ENCODE measurements around the gene NEO1. TPM values are rescaled to one million over a fixed set of nuclear protein-coding genes. Genes with fewer than 3 reads are reported as not detected.

Gene NEO1
- total and polyA plus RNA-seq, 2 of the 13 experiments (the other 11 are each of a cell fraction or from before 2014, with no cell fraction given) = 8.4 to 11.0 TPM

DNA sequence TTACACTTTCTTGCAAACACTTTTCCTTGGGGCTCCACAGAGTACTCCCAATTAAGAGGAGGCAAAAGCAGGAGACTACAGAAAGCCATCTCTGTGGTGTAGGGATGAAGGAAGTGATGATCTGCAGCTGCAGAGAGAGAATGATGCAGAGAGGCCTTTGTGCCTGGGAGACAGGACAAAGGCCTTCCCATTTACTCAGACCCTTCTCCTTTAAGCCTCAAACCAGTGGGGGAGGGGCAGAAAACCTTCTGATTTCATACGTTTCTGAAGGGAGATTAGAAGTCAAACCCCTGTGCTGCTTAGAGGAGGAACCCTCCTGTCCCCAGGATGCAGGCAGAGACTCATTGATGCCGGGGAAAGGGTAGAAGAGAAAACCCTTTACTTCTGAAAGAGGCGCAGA is 130.8 kb downstream of the NEO1 start:
- Histone ChIP-seq H3K4me3 (replicated peaks in 1 of 3; ENCODE audit: insufficient read depth in 1 of 3, low read depth in 2 of 3, low read length in 3 of 3) (no peak overlapping the region), H2AFZ (ENCODE audit: low read length) (no peak overlapping the region), H3K9ac (ENCODE audit: insufficient read depth, low read depth, low read length) (no peak overlapping the region), H4K20me1 (ENCODE audit: insufficient read depth, low read length) (no peaks in the 10 kb centered on the region), H3K27ac (ENCODE audit: extremely low read length, insufficient read depth, low read length) (no peak overlapping the region), H3K4me1 (ENCODE audit: insufficient read depth, low read length) (no peaks in the 10 kb centered on the region), H3K36me3 (replicated peaks in 1 of 2; ENCODE audit: control insufficient read depth in 1 of 2, insufficient read depth in 2 of 2, low read length in 2 of 2) (0 out of 5 replicates have a peak, but pooled peaks cover 0 to 2% of the 10 kb centered on the region in 2 experiments), H3K27me3 (ENCODE audit: control insufficient read depth in 1 of 2, insufficient read depth in 2 of 2, low read length in 2 of 2) (no peaks in the 10 kb centered on the region), H3K4me2 (ENCODE audit: low read depth, low read length) (no peak overlapping the region), H3K9me3 (ENCODE audit: low read length) (no peaks in the 10 kb centered on the region), H3K79me2 (ENCODE audit: insufficient read depth, low read length) (no peaks in the 10 kb centered on the region)
- no peak for DNase-seq (ENCODE audit: low spot score)
- no peak for ATAC-seq
- ChIA-PET POLR2A (no interaction called here), CTCF (ENCODE audit: low intra/inter-chr PET ratio, low total read pairs) (no interaction called here)
- intact Hi-C loops (cut with micrococcal nuclease; ENCODE audit: unreplicated experiment) (no loop called here), in situ Hi-C loops (cut with HindIII; ENCODE audit: extremely low pct_ligation_motif_present, low pct_unique_long_range_greater_than_20kb) (no loop called here)
- WGBS (ENCODE audit: low lambda C conversion rate) = 96% methylated on average over 3 of the region's 3 CpGs
- FAIRE-seq = no peak
- BruUV-seq (replicated peaks) = no TSS peak
- TF ChIP-seq ZKSCAN8 (CRISPR knock-in tag; IDR thresholded peaks at IDR 0.05; ENCODE audit: borderline replicate concordance) (no peak), ZSCAN25 (CRISPR knock-in tag; IDR thresholded peaks at IDR 0.05) (no peak), ZFP1 (CRISPR knock-in tag; IDR thresholded peaks at IDR 0.05) (no peak), U2AF2 (IDR thresholded peaks at IDR 0.05; ENCODE audit: low read depth, low read length) (no peak), ZNF331 (CRISPR knock-in tag; IDR thresholded peaks at IDR 0.05) (no peak), ZNF777 (CRISPR knock-in tag; IDR thresholded peaks at IDR 0.05) (no peak), SIX4 (CRISPR knock-in tag; IDR thresholded peaks at IDR 0.05) (no peak), KDM4B (CRISPR knock-in tag; IDR thresholded peaks at IDR 0.05) (no peak), ZNF235 (CRISPR knock-in tag; IDR thresholded peaks at IDR 0.05; ENCODE audit: borderline replicate concordance) (no peak), TBL1XR1 (IDR thresholded peaks at IDR 0.05; ENCODE audit: borderline replicate concordance, low read length, partially characterized antibody) (no peak), RARG (CRISPR knock-in tag; IDR thresholded peaks at IDR 0.05; ENCODE audit: low read depth) (no peak), CEBPB (IDR thresholded peaks at IDR 0.05; ENCODE audit: borderline replicate concordance, low read depth, low read length) (no peak)
- TF ChIP-seq, protein P1, sequence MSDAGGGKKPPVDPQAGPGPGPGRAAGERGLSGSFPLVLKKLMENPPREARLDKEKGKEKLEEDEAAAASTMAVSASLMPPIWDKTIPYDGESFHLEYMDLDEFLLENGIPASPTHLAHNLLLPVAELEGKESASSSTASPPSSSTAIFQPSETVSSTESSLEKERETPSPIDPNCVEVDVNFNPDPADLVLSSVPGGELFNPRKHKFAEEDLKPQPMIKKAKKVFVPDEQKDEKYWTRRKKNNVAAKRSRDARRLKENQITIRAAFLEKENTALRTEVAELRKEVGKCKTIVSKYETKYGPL (CRISPR knock-in tag; IDR thresholded peaks at IDR 0.05) = no peak
- TF ChIP-seq, protein P2, sequence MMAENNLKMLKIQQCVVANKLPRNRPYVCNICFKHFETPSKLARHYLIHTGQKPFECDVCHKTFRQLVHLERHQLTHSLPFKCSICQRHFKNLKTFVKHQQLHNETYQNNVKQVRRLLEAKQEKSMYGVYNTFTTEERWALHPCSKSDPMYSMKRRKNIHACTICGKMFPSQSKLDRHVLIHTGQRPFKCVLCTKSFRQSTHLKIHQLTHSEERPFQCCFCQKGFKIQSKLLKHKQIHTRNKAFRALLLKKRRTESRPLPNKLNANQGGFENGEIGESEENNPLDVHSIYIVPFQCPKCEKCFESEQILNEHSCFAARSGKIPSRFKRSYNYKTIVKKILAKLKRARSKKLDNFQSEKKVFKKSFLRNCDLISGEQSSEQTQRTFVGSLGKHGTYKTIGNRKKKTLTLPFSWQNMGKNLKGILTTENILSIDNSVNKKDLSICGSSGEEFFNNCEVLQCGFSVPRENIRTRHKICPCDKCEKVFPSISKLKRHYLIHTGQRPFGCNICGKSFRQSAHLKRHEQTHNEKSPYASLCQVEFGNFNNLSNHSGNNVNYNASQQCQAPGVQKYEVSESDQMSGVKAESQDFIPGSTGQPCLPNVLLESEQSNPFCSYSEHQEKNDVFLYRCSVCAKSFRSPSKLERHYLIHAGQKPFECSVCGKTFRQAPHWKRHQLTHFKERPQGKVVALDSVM (CRISPR knock-in tag; IDR thresholded peaks at IDR 0.05) = no peak
- TF ChIP-seq, protein P3, sequence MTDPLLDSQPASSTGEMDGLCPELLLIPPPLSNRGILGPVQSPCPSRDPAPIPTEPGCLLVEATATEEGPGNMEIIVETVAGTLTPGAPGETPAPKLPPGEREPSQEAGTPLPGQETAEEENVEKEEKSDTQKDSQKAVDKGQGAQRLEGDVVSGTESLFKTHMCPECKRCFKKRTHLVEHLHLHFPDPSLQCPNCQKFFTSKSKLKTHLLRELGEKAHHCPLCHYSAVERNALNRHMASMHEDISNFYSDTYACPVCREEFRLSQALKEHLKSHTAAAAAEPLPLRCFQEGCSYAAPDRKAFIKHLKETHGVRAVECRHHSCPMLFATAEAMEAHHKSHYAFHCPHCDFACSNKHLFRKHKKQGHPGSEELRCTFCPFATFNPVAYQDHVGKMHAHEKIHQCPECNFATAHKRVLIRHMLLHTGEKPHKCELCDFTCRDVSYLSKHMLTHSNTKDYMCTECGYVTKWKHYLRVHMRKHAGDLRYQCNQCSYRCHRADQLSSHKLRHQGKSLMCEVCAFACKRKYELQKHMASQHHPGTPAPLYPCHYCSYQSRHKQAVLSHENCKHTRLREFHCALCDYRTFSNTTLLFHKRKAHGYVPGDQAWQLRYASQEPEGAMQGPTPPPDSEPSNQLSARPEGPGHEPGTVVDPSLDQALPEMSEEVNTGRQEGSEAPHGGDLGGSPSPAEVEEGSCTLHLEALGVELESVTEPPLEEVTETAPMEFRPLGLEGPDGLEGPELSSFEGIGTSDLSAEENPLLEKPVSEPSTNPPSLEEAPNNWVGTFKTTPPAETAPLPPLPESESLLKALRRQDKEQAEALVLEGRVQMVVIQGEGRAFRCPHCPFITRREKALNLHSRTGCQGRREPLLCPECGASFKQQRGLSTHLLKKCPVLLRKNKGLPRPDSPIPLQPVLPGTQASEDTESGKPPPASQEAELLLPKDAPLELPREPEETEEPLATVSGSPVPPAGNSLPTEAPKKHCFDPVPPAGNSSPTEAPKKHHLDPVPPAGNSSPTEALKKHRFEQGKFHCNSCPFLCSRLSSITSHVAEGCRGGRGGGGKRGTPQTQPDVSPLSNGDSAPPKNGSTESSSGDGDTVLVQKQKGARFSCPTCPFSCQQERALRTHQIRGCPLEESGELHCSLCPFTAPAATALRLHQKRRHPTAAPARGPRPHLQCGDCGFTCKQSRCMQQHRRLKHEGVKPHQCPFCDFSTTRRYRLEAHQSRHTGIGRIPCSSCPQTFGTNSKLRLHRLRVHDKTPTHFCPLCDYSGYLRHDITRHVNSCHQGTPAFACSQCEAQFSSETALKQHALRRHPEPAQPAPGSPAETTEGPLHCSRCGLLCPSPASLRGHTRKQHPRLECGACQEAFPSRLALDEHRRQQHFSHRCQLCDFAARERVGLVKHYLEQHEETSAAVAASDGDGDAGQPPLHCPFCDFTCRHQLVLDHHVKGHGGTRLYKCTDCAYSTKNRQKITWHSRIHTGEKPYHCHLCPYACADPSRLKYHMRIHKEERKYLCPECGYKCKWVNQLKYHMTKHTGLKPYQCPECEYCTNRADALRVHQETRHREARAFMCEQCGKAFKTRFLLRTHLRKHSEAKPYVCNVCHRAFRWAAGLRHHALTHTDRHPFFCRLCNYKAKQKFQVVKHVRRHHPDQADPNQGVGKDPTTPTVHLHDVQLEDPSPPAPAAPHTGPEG (CRISPR knock-in tag; IDR thresholded peaks at IDR 0.05) = no peak
- TF ChIP-seq, protein P4, sequence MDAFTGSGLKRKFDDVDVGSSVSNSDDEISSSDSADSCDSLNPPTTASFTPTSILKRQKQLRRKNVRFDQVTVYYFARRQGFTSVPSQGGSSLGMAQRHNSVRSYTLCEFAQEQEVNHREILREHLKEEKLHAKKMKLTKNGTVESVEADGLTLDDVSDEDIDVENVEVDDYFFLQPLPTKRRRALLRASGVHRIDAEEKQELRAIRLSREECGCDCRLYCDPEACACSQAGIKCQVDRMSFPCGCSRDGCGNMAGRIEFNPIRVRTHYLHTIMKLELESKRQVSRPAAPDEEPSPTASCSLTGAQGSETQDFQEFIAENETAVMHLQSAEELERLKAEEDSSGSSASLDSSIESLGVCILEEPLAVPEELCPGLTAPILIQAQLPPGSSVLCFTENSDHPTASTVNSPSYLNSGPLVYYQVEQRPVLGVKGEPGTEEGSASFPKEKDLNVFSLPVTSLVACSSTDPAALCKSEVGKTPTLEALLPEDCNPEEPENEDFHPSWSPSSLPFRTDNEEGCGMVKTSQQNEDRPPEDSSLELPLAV (CRISPR knock-in tag; conservative IDR thresholded peaks at IDR 0.05; ENCODE audit: low read depth) = no peak
